Measurements from ENCODE around the gene RNF213. TPM values are rescaled to one million over a fixed set of nuclear protein-coding genes. Genes with fewer than 3 reads are reported as not detected.

The RNF213 gene
- total RNA-seq, 2 donors from 2014 or later = 98.8 to 136 TPM

DNA sequence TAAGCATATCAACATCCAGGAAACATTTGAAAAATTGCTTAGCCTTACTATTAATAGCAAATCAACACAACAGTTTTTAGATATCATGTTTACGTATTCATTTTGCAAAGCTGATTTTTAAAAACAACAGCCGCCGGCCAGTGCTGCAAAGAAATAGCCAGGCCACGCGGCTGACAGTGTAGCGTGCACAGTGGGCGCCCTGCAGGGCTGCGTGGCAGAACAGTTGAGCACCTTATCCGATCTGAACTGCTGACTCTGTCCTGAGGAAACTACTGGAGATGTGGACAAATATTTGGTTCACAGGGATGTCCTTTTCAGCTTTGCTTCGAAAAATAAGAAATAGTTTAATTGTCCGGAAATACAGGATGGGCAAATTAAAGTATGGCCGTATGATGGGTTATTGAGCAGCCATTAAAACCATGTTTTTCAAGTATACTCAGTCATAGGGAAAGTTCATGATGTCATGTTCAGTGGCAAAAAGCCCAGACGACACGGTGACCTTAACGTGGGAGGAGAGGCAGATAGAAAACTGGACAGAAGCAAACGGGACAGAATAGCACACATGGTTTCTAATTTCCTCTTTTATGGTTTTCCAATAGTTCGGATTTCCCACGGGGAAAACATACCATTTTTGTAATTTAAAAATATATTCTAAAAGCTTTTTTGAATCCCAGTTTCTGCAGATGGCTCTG, 101.9 kb downstream of the RNF213 start:
- no peaks in the 10 kb centered on the region for H3K9me3 ChIP-seq (ENCODE audit: control insufficient read depth, low read length)
- Mint-ChIP-seq H3K36me3 (ENCODE audit: low read depth) (peaks cover 85% of the 10 kb centered on the region), H3K4me3 (no peak overlapping the region), H3K4me1 (no peaks in the 10 kb centered on the region), H3K27me3 (ENCODE audit: insufficient read depth) (no peaks in the 10 kb centered on the region), H3K27ac (no peak overlapping the region), H3K9me3 (peaks cover 3% of the 10 kb centered on the region)
- TF ChIP-seq, protein P1, sequence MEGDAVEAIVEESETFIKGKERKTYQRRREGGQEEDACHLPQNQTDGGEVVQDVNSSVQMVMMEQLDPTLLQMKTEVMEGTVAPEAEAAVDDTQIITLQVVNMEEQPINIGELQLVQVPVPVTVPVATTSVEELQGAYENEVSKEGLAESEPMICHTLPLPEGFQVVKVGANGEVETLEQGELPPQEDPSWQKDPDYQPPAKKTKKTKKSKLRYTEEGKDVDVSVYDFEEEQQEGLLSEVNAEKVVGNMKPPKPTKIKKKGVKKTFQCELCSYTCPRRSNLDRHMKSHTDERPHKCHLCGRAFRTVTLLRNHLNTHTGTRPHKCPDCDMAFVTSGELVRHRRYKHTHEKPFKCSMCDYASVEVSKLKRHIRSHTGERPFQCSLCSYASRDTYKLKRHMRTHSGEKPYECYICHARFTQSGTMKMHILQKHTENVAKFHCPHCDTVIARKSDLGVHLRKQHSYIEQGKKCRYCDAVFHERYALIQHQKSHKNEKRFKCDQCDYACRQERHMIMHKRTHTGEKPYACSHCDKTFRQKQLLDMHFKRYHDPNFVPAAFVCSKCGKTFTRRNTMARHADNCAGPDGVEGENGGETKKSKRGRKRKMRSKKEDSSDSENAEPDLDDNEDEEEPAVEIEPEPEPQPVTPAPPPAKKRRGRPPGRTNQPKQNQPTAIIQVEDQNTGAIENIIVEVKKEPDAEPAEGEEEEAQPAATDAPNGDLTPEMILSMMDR (conservative IDR thresholded peaks at IDR 0.05) = no peak
- H3K36me3 ChIP-seq (ENCODE audit: control insufficient read depth, insufficient read depth, low read length) = peaks cover 89% of the 10 kb centered on the region
- H3K9ac ChIP-seq (ENCODE audit: extremely low read depth, low read length, poor library complexity, severe bottlenecking) = no peak overlapping the region
- 94 to 96% methylated on average over 16 to 18 of the region's 18 CpGs for WGBS, 2 experiments (ENCODE audit: insufficient coverage in 1 of 2, insufficient read length in 1 of 2)
- no peaks in the 10 kb centered on the region for H3K4me1 ChIP-seq (ENCODE audit: control insufficient read depth, insufficient read depth, low read length)
- DNase-seq = no peak
- H3K4me3 ChIP-seq (ENCODE audit: low read length) = no peak overlapping the region
- H3K27me3 ChIP-seq (ENCODE audit: control insufficient read depth, insufficient read depth, low read length, poor library complexity, severe bottlenecking) = no peaks in the 10 kb centered on the region
- H3K27ac ChIP-seq (ENCODE audit: low read depth, low read length) = no peak overlapping the region

DNA sequence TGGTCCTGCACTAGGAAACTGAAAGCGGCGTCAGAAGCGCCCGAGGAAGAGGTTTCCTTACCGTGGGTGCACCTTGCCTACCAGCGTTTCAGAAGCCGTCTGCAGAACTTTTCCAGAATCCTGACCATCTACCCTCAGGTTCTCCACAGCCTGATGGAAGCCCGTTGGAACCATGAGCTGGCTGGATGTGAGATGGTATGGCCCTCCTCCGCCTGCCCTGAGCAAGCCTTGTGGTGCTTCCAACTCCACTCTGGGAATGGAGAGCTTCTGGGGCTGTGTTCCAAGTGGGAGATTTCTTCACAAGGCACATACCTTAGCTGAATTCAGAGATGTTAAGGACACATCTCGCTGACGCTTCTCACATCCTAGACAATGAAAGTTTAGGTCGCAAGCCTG, 102.5 kb downstream of the RNF213 start:
- H3K4me1 ChIP-seq (ENCODE audit: control insufficient read depth, insufficient read depth, low read length) = no peaks in the 10 kb centered on the region
- Mint-ChIP-seq H3K27ac (no peak overlapping the region), H3K36me3 (ENCODE audit: low read depth) (peaks cover 86% of the 10 kb centered on the region), H3K27me3 (ENCODE audit: insufficient read depth) (no peaks in the 10 kb centered on the region), H3K9me3 (peaks cover 3% of the 10 kb centered on the region), H3K4me1 (no peaks in the 10 kb centered on the region), H3K4me3 (no peak overlapping the region)
- no peak overlapping the region for H3K27ac ChIP-seq (ENCODE audit: low read depth, low read length)
- no peak overlapping the region for H3K9ac ChIP-seq (ENCODE audit: extremely low read depth, low read length, poor library complexity, severe bottlenecking)
- 94 to 95% methylated on average over 12 of the region's 12 CpGs for WGBS, 2 experiments (ENCODE audit: insufficient coverage in 1 of 2, insufficient read length in 1 of 2)
- no peak for DNase-seq
- TF ChIP-seq, protein P1 (conservative IDR thresholded peaks at IDR 0.05) = no peak
- no peaks in the 10 kb centered on the region for H3K27me3 ChIP-seq (ENCODE audit: control insufficient read depth, insufficient read depth, low read length, poor library complexity, severe bottlenecking)
- peaks cover 89% of the 10 kb centered on the region for H3K36me3 ChIP-seq (ENCODE audit: control insufficient read depth, insufficient read depth, low read length)
- H3K4me3 ChIP-seq (ENCODE audit: low read length) = no peak overlapping the region
- H3K9me3 ChIP-seq (ENCODE audit: control insufficient read depth, low read length) = no peaks in the 10 kb centered on the region

- Histone ChIP-seq H3K36me3 (ENCODE audit: control insufficient read depth, insufficient read depth, low read length) (peaks cover 88% of the 10 kb centered on the region), H3K27me3 (ENCODE audit: control insufficient read depth, insufficient read depth, low read length, poor library complexity, severe bottlenecking) (no peaks in the 10 kb centered on the region), H3K9me3 (ENCODE audit: control insufficient read depth, low read length) (no peaks in the 10 kb centered on the region), H3K4me3 (ENCODE audit: low read length) (no peak overlapping the region), H3K27ac (ENCODE audit: low read depth, low read length) (no peak overlapping the region), H3K9ac (ENCODE audit: extremely low read depth, low read length, poor library complexity, severe bottlenecking) (no peak overlapping the region), H3K4me1 (ENCODE audit: control insufficient read depth, insufficient read depth, low read length) (no peaks in the 10 kb centered on the region)
- WGBS, 2 experiments (ENCODE audit: insufficient coverage in 1 of 2, insufficient read length in 1 of 2) = 96 to 99% methylated on average over 22 to 28 of the region's 28 CpGs
- Mint-ChIP-seq H3K27ac (peak overlapping the region; percentile 28), H3K4me3 (no peak overlapping the region), H3K9me3 (peaks cover 3% of the 10 kb centered on the region), H3K27me3 (ENCODE audit: insufficient read depth) (no peaks in the 10 kb centered on the region), H3K36me3 (ENCODE audit: low read depth) (peaks cover 83% of the 10 kb centered on the region), H3K4me1 (no peaks in the 10 kb centered on the region)
- TF ChIP-seq, protein P1 (conservative IDR thresholded peaks at IDR 0.05) = no peak
- no peak for DNase-seq
Measured at GRCh38 chr17:80363518-80364090, 103.0 kb downstream of the RNF213 start.
